Midbrain (tissue), 1 donor: ENCODE data around the gene HIBADH.

Experiments
- DNase-seq: peaks from one replicate; lab custom pipeline; 2025; lab: John Stamatoyannopoulos, UW

HIBADH gene

GRCh38 chr7:27491534-27491933 lies 171.1 kb downstream of the HIBADH start:
- no peak for DNase-seq

- no peak for DNase-seq
Measured at GRCh38 chr7:27487509-27487908, 175.2 kb downstream of the HIBADH start.

GRCh38 chr7:27484451-27484850 lies 178.2 kb downstream of the HIBADH start:
- DNase-seq: no peak

DNA sequence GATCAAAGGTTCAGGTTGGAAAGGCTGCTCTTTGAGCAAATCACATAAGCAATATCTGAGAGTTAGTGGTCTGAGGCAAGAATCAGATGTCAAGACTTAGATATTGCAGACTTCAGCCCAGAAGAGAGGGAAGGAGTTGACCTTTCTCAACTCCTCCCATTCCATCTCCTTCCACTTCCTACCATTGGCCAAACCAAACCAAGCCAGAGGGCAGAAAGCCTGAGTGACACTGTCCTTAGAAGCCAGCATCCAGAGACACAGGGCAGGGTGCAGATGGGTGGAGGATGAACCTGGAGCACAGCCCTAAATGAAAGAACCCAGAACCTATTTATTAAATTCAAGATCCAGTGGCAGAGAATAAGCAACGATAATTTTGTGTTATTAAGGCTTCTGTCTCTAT lies 180.5 kb downstream of the HIBADH start:
- DNase-seq: no peak

DNA sequence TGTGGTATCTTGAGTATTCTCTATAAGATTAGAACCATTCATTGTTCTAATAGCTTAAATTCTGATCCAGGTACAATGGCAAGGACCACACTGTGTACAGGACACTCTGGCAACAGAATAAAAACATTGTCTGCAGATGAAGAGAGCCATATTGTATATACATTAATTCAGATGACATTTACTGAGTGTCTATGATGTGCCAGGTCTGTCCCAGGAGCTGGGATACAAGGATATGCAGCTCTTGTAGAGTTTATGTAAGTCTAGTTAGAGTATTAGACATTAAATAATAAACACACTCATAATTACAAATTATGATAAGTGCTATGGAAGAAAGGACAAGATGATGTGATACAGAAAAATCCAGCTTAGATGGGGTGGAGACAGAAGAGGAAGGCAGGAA lies 184.1 kb downstream of the HIBADH start:
- no peak for DNase-seq

DNA sequence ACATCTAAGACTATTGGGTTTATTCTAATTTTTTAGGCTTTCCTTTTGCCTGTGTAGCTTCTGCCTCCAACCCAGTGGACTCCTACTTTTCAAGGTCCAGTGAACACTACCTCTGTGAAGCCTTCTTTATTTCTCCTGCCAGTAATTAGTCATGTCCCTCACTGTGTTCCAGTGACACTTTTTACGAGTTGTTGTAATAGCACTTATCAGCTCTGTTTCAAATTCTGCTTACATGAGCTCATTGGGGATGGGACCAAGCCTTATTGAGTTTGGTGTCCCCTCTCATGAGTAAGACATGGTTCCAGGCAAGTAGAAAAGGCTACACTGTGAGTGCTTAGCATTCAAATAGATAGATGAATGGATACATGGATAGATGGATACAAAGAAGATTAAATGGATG lies 184.6 kb downstream of the HIBADH start:
- no peak for DNase-seq

DNA sequence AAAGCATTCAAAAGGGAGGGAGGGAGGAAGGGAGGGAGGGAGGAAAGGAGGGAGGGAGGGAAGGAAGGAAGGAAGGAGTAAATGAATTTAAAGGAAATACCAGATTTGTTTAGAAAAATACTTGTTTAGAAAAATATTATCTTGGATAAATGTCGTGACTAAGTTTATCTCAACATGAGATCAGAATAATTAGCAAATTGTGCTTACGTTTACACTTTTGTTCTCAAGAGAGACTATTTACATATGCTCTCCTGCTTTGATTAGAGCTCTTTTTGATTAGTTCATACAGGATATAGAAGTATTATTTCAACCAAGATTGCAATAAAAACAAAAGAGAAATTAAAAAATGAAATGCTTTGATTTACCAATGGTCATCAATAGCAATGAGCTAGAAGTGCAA lies 186.2 kb downstream of the HIBADH start:
- DNase-seq: no peak
